Measurements from ENCODE around the gene ZNG1A. TPM values are rescaled to one million over a fixed set of nuclear protein-coding genes. Genes with fewer than 3 reads are reported as not detected.
"Not testable (repeated sequence)": the region's sequence is repeated elsewhere in the genome, so short reads cannot be mapped to it uniquely, and the experiment has no call there.

ZNG1A gene
- total RNA-seq, 1 donor = 22.5 TPM

GRCh38 chr9:212297-212696 is 33.4 kb upstream of the ZNG1A start:
- DNase-seq (ENCODE audit: low read depth) = no peak
- H3K4me3 ChIP-seq (ENCODE audit: low read depth, low read length) = no peak overlapping the region
- no peak for TF ChIP-seq CTCF (IDR thresholded peaks at IDR 0.05; ENCODE audit: insufficient read depth, low read depth, low read length)

- no peak for DNase-seq (ENCODE audit: low read depth)
- no peak overlapping the region for H3K4me3 ChIP-seq (ENCODE audit: low read depth, low read length)
- TF ChIP-seq CTCF (IDR thresholded peaks at IDR 0.05; ENCODE audit: insufficient read depth, low read depth, low read length) = no peak
These were observed 32.7 kb upstream of the ZNG1A start for GRCh38 chr9:211557-211956.

GRCh38 chr9:211036-211435 is 32.2 kb upstream of the ZNG1A start:
- no peak overlapping the region for H3K4me3 ChIP-seq (ENCODE audit: low read depth, low read length)
- TF ChIP-seq CTCF (IDR thresholded peaks at IDR 0.05; ENCODE audit: insufficient read depth, low read depth, low read length) = no peak
- no peak for DNase-seq (ENCODE audit: low read depth)

GRCh38 chr9:209143-209758 is 30.4 kb upstream of the ZNG1A start:
- TF ChIP-seq CTCF (IDR thresholded peaks at IDR 0.05; ENCODE audit: insufficient read depth, low read depth, low read length) = no peak
- no peak for DNase-seq (ENCODE audit: low read depth)

GRCh38 chr9:206481-206880 is 27.6 kb upstream of the ZNG1A start:
- no peak for DNase-seq (ENCODE audit: low read depth)
- no peak for TF ChIP-seq CTCF (IDR thresholded peaks at IDR 0.05; ENCODE audit: insufficient read depth, low read depth, low read length)
- H3K4me3 ChIP-seq (ENCODE audit: low read depth, low read length) = no peak overlapping the region

More at GRCh38 chr9:209143-209758, 30.4 kb upstream of the ZNG1A start:
- no peak overlapping the region for H3K4me3 ChIP-seq (ENCODE audit: low read depth, low read length)

GRCh38 chr9:199601-200000 is 20.7 kb upstream of the ZNG1A start:
- not testable (repeated sequence) for DNase-seq (ENCODE audit: low read depth); H3K4me3 ChIP-seq (ENCODE audit: low read depth, low read length)

- peak overlapping the region; percentile 57 for H3K4me3 ChIP-seq (ENCODE audit: low read depth, low read length)
- not testable (repeated sequence) for DNase-seq (ENCODE audit: low read depth)
These were observed 573 bp downstream of the ZNG1A start for GRCh38 chr9:178140-178825.

- not testable (repeated sequence) for H3K4me3 ChIP-seq (ENCODE audit: low read depth, low read length); DNase-seq (ENCODE audit: low read depth)
These were observed 9.1 kb downstream of the ZNG1A start for GRCh38 chr9:169757-170156.

- not testable (repeated sequence) for H3K4me3 ChIP-seq (ENCODE audit: low read depth, low read length)
- peak; percentile 14 for DNase-seq (ENCODE audit: low read depth)
These were observed 19.0 kb downstream of the ZNG1A start for GRCh38 chr9:159871-160270.

- not testable (repeated sequence) for H3K4me3 ChIP-seq (ENCODE audit: low read depth, low read length); DNase-seq (ENCODE audit: low read depth)
These were observed 27.7 kb downstream of the ZNG1A start for GRCh38 chr9:151173-151572.

- not testable (repeated sequence) for H3K4me3 ChIP-seq (ENCODE audit: low read depth, low read length); DNase-seq (ENCODE audit: low read depth)
These were observed 39.0 kb downstream of the ZNG1A start for GRCh38 chr9:139880-140279.

- not testable (repeated sequence) for DNase-seq (ENCODE audit: low read depth); H3K4me3 ChIP-seq (ENCODE audit: low read depth, low read length)
These were observed 60.8 kb downstream of the ZNG1A start, which contains the start of gene FOXD4 for GRCh38 chr9:117995-118467. Gene FOXD4 (minus strand): TSS chr9:118417. CDS start chr9:118119, 298 bp downstream.

All from fibroblast of villous mesenchyme (primary cell).